ENCODE measurements around the gene KLK11.

DNA sequence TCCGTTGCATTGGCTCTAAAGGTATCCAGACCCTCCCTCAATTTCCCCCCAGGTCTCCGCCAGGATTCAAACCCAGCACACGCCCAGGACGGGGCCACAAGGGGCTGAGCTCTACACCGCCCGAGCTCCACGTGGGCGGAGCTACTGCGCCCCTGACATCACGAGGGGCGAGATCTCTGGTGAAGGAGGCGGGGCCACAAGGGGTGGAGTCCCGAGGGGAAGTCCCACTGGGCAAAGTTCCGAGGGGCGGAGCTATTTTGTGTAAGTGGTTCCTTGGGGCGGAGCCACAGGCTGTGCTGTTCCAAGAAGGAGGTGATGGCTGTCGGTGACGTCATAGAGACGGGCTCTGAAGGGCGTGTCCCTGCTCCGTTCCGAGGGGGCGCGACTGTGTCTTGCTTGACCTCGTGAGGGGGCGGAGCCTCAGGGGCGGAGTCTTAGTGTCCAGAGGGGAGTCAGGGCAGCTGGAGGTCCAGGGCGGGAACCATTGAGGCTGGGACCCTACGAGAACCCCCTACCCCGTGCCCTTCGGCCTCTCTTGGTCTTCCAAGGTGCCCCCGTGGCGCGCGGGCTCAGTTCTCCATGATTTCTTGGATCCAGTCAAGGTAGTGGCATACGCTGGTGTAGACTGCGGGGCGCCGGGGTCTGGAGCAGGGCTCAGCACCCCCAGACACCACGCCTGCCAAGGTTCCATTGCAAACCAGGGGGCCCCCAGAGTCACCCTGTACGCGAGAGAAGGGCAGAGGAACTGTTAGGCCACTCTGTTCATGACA lies 23.7 kb downstream of the KLK11 start:
- TF ChIP-seq, protein P1, sequence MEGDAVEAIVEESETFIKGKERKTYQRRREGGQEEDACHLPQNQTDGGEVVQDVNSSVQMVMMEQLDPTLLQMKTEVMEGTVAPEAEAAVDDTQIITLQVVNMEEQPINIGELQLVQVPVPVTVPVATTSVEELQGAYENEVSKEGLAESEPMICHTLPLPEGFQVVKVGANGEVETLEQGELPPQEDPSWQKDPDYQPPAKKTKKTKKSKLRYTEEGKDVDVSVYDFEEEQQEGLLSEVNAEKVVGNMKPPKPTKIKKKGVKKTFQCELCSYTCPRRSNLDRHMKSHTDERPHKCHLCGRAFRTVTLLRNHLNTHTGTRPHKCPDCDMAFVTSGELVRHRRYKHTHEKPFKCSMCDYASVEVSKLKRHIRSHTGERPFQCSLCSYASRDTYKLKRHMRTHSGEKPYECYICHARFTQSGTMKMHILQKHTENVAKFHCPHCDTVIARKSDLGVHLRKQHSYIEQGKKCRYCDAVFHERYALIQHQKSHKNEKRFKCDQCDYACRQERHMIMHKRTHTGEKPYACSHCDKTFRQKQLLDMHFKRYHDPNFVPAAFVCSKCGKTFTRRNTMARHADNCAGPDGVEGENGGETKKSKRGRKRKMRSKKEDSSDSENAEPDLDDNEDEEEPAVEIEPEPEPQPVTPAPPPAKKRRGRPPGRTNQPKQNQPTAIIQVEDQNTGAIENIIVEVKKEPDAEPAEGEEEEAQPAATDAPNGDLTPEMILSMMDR (conservative IDR thresholded peaks at IDR 0.05 in 1 of 2, IDR thresholded peaks at IDR 0.05 in 1 of 2; ENCODE audit: extremely low read depth in 1 of 2, insufficient read depth in 1 of 2, low read depth in 1 of 2, low read length in 2 of 2) = no peak
- no peak for TF ChIP-seq EZH2 (IDR thresholded peaks at IDR 0.05; ENCODE audit: borderline replicate concordance, low read length)

Measured in mammary epithelial cell (primary cell).